Endothelial cell of umbilical vein (primary cell): ENCODE measurements around the gene SDHAF2.

ENCODE experiments used
- EZH2 ChIP-seq: IDR thresholded peaks from 2 replicates; pipeline ENCODE4 v1.6.1; 2012; ENCODE audit warnings: borderline replicate concordance, low read depth, mild to moderate bottlenecking, moderate library complexity, low read length, inconsistent platforms; ENCODE audit not compliant: severe bottlenecking
- FOS ChIP-seq: IDR thresholded peaks from 2 replicates; pipeline ENCODE4 v1.6.1; 2011; ENCODE audit warnings: mild to moderate bottlenecking, low read length, moderate library complexity, borderline replicate concordance; ENCODE audit not compliant: insufficient read depth
- GATA2 ChIP-seq: IDR thresholded peaks from 2 replicates; pipeline ENCODE4 v1.7.0; 2011; ENCODE audit warnings: low read depth, mild to moderate bottlenecking, moderate library complexity, mixed read lengths, low read length; ENCODE audit not compliant: insufficient read length, insufficient read depth
- JUN ChIP-seq: IDR thresholded peaks from 2 replicates; pipeline ENCODE4 v1.6.1; 2011; ENCODE audit warnings: borderline replicate concordance, low read depth; ENCODE audit not compliant: insufficient read length, insufficient read depth
- MAX ChIP-seq: IDR thresholded peaks from 2 replicates; pipeline ENCODE4 v1.6.1; 2011; ENCODE audit not compliant: insufficient read depth, insufficient read length
- MYC ChIP-seq: IDR thresholded peaks from one replicate; pipeline ENCODE4 v1.6.1; 2011; ENCODE audit warnings: mild to moderate bottlenecking, low read depth, low read length
- POLR2A ChIP-seq: IDR thresholded peaks from 2 replicates; pipeline ENCODE4 v1.6.1; 2012; ENCODE audit warnings: low read depth, mild to moderate bottlenecking, control low read depth, low read length
- POLR2AphosphoS5 ChIP-seq: IDR thresholded peaks from 2 replicates; pipeline ENCODE4 v1.6.1; 2012; ENCODE audit warnings: low read depth, mild to moderate bottlenecking, control low read depth, low read length, moderate library complexity; ENCODE audit not compliant: insufficient read depth
- TF ChIP-seq, protein P1 (sequence below), 2 donors: IDR thresholded peaks; 1 replicate in 1 of 2; 2 replicates in 1 of 2; pipeline ENCODE4 v1.5.1; 2011; ENCODE audit warnings: low read length in 2 of 2, mild to moderate bottlenecking in 2 of 2, moderate library complexity in 2 of 2, control low read depth in 1 of 2, inconsistent platforms in 1 of 2, low read depth in 1 of 2; ENCODE audit not compliant: insufficient read depth in 1 of 2; ENCODE audit errors: extremely low read depth in 1 of 2

GRCh38 chr11:61474013-61474643 is 44.2 kb downstream of the SDHAF2 start:
- TF ChIP-seq EZH2, result no peak
- no peak for TF ChIP-seq POLR2AphosphoS5
- TF ChIP-seq, protein P1, sequence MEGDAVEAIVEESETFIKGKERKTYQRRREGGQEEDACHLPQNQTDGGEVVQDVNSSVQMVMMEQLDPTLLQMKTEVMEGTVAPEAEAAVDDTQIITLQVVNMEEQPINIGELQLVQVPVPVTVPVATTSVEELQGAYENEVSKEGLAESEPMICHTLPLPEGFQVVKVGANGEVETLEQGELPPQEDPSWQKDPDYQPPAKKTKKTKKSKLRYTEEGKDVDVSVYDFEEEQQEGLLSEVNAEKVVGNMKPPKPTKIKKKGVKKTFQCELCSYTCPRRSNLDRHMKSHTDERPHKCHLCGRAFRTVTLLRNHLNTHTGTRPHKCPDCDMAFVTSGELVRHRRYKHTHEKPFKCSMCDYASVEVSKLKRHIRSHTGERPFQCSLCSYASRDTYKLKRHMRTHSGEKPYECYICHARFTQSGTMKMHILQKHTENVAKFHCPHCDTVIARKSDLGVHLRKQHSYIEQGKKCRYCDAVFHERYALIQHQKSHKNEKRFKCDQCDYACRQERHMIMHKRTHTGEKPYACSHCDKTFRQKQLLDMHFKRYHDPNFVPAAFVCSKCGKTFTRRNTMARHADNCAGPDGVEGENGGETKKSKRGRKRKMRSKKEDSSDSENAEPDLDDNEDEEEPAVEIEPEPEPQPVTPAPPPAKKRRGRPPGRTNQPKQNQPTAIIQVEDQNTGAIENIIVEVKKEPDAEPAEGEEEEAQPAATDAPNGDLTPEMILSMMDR (IDR thresholded peaks at IDR 0.05; ENCODE audit: extremely low read depth in 1 of 2, insufficient read depth in 1 of 2, low read depth in 1 of 2, low read length in 2 of 2), result no peak
- no peak for TF ChIP-seq MAX
- no peak for TF ChIP-seq POLR2A
- TF ChIP-seq JUN, result no peak
- no peak for TF ChIP-seq GATA2
- no peak for TF ChIP-seq MYC
- no peak for TF ChIP-seq FOS
